ENCODE data around the gene ME2. TPM values are rescaled to one million over a fixed set of nuclear protein-coding genes. Genes with fewer than 3 reads are reported as not detected.

Gene ME2
- total and polyA plus RNA-seq, 12 donors: 21.7 to 104 (median 72.5) TPM

DNA sequence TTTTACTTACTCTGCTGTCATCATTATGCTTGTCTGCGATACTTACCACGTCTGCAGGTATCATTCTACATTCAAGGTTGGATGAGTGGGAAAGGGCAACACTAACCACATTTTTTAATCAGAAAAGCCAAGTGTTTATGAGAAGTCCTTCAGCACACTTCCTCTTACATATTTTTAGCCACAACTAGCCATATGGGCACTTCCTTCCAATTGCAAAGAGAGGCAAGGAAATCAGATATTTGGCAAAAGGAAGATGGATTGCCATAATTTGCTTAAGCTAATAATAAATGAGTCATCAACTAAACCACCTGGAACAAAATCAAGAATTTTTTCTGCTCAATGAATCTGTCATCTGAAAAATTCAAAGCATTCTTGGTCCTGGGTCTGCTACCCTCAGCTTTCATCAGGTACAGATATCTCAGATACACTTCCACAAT, 42.4 kb upstream of the ME2 start:
- Histone ChIP-seq H3K27ac (peak overlapping the region in 1 of 10 donors; percentile 58), H3K27me3 (no peaks in the 10 kb centered on the region), H3K4me3 (no peak overlapping the region), H3K9me3 (no peaks in the 10 kb centered on the region), H3K36me3 (no peaks in the 10 kb centered on the region), H3K4me1 (peaks cover 0 to 21% (median 7%) of the 10 kb centered on the region in 9 donors)
- DNase-seq (no peak), ATAC-seq (peak in 1 of 8 donors; percentile 34)
- TF ChIP-seq, protein P1, sequence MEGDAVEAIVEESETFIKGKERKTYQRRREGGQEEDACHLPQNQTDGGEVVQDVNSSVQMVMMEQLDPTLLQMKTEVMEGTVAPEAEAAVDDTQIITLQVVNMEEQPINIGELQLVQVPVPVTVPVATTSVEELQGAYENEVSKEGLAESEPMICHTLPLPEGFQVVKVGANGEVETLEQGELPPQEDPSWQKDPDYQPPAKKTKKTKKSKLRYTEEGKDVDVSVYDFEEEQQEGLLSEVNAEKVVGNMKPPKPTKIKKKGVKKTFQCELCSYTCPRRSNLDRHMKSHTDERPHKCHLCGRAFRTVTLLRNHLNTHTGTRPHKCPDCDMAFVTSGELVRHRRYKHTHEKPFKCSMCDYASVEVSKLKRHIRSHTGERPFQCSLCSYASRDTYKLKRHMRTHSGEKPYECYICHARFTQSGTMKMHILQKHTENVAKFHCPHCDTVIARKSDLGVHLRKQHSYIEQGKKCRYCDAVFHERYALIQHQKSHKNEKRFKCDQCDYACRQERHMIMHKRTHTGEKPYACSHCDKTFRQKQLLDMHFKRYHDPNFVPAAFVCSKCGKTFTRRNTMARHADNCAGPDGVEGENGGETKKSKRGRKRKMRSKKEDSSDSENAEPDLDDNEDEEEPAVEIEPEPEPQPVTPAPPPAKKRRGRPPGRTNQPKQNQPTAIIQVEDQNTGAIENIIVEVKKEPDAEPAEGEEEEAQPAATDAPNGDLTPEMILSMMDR (IDR thresholded peaks at IDR 0.05): no peak
- WGBS, 2 donors: 45 to 78% methylated on average over 2 of the region's 2 CpGs
- intact Hi-C loops (cut with DNase I): no loop called here

DNA sequence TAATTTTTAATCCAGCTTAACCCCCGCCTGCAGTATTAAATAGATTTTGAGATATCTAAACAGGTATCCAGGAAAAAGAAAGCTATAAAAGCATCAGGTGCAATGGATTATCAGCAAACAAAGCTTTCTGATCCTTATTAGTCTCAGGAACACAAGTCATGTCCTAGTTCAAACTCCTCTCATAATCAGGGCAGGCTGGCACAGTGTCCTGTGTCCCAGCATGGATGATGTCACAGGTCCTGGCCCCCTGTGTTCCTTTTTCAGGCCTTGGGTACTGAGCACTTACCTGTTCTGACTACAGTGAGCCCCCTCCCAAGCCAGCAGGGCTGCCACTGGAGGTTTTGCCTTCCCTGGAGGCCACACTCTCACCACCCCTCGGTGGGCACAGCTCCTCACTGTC, 39.6 kb upstream of the ME2 start:
- Histone ChIP-seq H3K4me1 (peaks cover 0 to 32% (median 7%) of the 10 kb centered on the region in 9 donors), H3K9me3 (no peaks in the 10 kb centered on the region), H3K27me3 (no peaks in the 10 kb centered on the region), H3K27ac (peak overlapping the region in 3 of 10 donors; percentile 13 to 44 (median 42)), H3K36me3 (no peaks in the 10 kb centered on the region), H3K4me3 (no peak overlapping the region)
- no peak for DNase-seq
- intact Hi-C loops (cut with DNase I): no loop called here
- peak in 1 of 8 donors; percentile 38 for ATAC-seq
- WGBS, 2 donors: 81 to 85% methylated on average over 2 of the region's 2 CpGs
- TF ChIP-seq, protein P1 (IDR thresholded peaks at IDR 0.05): no peak

DNA sequence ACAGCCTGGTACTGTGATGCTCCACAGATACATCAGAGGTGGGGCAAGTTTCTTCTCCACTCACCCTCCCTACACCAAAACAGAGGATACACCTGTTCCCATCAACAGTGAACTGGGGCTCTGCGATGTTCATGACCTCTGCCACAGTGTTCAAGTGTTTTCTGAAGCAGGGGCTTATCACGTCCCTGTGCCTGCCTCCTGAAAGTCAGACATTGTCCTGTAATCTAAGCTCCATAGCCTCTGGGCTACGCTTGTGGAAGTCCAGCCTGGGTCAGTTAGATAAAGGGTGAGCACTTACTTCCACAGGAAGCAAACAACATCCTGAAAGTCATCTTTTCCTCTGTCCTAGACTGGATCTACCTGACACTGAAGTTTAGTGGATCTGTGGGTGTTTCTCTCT, 38.9 kb upstream of the ME2 start:
- DNase-seq: no peak
- H3K4me3 ChIP-seq: no peak overlapping the region
- WGBS, 2 donors: 8% methylated on average over 3 of the region's 3 CpGs
- TF ChIP-seq, protein P1 (IDR thresholded peaks at IDR 0.05): no peak
- no peaks in the 10 kb centered on the region for H3K36me3 ChIP-seq
- peaks cover 0 to 32% (median 11%) of the 10 kb centered on the region in 9 donors for H3K4me1 ChIP-seq
- no peaks in the 10 kb centered on the region for H3K27me3 ChIP-seq
- no peaks in the 10 kb centered on the region for H3K9me3 ChIP-seq
- peak in 6 of 8 donors; percentile 13 to 73 (median 54) for ATAC-seq
- H3K27ac ChIP-seq: peak overlapping the region in 7 of 10 donors; percentile 13 to 44 (median 42)
- intact Hi-C loops (cut with DNase I): no loop called here

DNA sequence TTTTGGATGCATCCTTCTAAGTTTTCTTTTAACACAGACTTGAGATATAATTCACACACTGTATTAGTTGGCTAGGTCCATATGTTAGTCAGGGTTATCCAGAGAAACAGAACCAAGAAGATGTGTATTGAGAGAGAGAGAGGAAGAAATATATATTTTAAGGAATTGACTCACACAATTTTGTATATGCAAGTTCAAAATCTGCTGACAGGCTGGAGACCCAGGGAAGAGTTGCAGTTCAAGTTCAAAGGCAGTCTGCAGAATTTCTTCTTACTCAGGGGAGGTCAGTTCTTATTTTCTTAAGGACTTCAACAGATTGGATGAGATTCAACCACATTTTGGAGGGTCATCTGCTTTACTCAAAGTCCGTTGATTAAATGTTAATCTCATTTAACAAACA, 36.1 kb upstream of the ME2 start:
- intact Hi-C loops (cut with DNase I): no loop called here
- 0 to 33% methylated on average over 1 of the region's 1 CpG for WGBS, 2 donors
- Histone ChIP-seq H3K9me3 (no peaks in the 10 kb centered on the region), H3K4me1 (peaks cover 0 to 29% (median 10%) of the 10 kb centered on the region in 9 donors), H3K4me3 (no peak overlapping the region), H3K27ac (peak overlapping the region in 5 of 10 donors; percentile 2 to 78 (median 36)), H3K27me3 (no peaks in the 10 kb centered on the region), H3K36me3 (no peaks in the 10 kb centered on the region)
- TF ChIP-seq, protein P1 (IDR thresholded peaks at IDR 0.05): no peak
- ATAC-seq: no peak
- DNase-seq: no peak

Measured in heart right ventricle (tissue), 16 donors.